Omental fat pad (tissue), 4 donors: ENCODE results near the gene INPP5F. TPM values are rescaled to one million over a fixed set of nuclear protein-coding genes. Genes with fewer than 3 reads are reported as not detected.

Source experiments
- ATAC-seq: fragments of 150-250 bp; one replicate; pipeline ENCODE4 v1.9.1; 2016; ENCODE audit warnings: mild to moderate bottlenecking, moderate library complexity; ENCODE audit not compliant: low FRiP score
- DNase-seq: peaks from one replicate; pipeline ENCODE4 v3.0.0-alpha.2; 2019; ENCODE audit warnings: low spot score
- total RNA-seq, 4 donors: library from RNA; depleted of rRNA; stranded (reverse); fragments of >200 nt; gene quantifications; one replicate each; pipeline ENCODE4 v1.1.0, GENCODE V29; 2016
- TF ChIP-seq, protein P1 (sequence below), 3 donors: fragments of 450-650 bp; IDR thresholded peaks; one replicate each; pipeline ENCODE4 v1.5.1; 2016 to 2017; ENCODE audit warnings: antibody characterized with exemption in 3 of 3, mild to moderate bottlenecking in 3 of 3, moderate library complexity in 2 of 3

The INPP5F gene
- total RNA-seq, 4 donors from 2014 or later, result 7.8 to 19.8 (median 12.3) TPM

DNA sequence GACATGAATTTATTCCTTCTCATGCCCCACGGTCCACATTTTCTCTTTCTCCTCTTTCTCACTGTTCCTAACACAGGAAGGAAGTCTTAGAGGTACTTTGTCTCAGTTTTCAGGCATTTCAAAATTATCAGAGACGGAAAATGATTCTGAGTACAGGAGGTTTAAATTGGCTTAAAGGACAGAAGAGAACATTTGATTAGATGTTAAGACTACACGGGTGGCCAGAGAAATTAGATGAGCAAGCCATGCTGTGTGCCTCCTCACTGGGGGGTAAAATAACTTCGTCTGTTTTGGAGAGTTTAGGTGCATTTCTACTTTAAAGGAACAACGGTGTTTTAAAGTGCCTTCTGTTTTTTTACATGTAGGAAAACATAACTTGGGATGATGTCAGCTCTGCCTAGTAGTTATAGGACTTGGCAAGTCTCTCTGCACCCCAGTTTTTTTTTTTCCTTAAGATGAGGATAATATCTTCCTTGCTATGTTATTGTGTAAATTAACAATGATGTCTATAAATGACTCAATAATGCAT, 79.9 kb downstream of the INPP5F start:
- TF ChIP-seq, protein P1, sequence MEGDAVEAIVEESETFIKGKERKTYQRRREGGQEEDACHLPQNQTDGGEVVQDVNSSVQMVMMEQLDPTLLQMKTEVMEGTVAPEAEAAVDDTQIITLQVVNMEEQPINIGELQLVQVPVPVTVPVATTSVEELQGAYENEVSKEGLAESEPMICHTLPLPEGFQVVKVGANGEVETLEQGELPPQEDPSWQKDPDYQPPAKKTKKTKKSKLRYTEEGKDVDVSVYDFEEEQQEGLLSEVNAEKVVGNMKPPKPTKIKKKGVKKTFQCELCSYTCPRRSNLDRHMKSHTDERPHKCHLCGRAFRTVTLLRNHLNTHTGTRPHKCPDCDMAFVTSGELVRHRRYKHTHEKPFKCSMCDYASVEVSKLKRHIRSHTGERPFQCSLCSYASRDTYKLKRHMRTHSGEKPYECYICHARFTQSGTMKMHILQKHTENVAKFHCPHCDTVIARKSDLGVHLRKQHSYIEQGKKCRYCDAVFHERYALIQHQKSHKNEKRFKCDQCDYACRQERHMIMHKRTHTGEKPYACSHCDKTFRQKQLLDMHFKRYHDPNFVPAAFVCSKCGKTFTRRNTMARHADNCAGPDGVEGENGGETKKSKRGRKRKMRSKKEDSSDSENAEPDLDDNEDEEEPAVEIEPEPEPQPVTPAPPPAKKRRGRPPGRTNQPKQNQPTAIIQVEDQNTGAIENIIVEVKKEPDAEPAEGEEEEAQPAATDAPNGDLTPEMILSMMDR (IDR thresholded peaks at IDR 0.05), result no peak
- no peak for ATAC-seq
- DNase-seq, result no peak

DNA sequence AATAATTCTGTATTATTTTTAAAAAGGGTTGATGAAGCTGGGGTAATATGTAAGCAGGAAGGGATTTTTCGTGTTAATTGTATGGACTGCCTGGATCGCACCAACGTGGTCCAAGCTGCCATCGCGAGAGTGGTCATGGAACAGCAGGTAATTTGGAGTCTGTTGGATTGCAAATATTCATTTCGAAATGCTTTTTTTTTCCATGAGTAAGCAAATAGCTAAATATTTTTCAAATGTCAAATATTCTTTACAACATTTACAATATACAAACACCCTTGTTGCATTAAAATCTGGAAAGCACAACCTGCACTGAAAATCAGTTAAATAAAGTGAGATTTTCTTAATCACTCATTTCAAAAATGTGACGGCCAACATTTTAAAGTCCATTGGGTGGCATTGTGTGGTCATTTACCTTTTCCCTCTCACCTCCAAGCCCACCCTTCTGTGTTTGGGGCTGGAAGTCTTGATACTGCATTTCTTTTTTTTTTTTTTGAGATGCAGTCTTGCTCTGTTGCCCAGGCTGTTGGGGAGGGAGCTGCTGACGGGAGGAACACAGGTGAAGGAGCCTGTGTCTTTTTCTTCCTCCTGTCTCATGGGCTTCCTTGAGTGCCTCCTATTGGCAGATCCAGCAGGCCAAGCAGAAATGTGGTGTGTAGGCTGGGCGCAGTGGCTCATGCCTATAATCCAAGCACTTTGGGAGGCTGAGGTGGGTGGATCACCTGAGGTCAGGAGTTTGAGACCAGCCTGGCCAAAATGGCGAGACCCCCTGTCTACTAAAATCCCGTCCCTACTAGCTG, 80.7 kb downstream of the INPP5F start:
- ATAC-seq (no peak), DNase-seq (no peak)
- TF ChIP-seq, protein P1 (IDR thresholded peaks at IDR 0.05), result no peak

DNA sequence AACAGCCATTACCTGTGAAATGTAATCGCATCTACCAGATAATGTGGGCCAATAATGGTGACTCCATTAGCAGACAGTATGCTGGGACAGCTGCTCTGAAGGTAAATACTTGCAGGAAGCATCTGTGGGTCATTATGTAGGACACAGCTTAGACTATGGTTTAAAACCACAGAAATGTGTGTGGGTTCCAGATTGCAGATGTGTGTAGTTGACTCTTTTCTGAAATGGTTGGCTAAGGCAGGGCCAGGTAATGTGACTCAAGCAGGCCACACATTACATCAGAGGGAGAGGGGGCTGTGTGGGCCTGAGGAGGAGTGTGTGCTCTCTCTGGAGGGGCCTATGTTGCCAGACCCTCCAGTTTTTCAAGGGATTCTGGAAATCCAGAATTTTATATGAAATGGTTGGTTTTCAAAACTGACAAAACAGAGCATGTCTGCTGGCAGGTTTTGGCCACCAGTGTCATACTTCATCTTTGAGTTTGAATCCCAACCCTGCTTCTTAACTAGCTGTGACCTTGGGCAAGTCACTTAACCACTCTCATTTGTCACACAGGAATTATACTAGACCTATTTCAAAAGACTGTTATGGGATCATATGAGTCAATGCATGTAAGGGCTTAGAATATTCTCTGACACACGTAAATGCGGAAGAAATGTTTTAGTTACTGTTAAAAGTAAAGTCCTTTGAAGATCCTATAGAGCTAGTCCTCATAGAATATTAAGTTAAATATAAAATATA, 82.3 kb downstream of the INPP5F start:
- no peak for ATAC-seq
- TF ChIP-seq, protein P1 (IDR thresholded peaks at IDR 0.05), result no peak
- DNase-seq, result no peak

DNA sequence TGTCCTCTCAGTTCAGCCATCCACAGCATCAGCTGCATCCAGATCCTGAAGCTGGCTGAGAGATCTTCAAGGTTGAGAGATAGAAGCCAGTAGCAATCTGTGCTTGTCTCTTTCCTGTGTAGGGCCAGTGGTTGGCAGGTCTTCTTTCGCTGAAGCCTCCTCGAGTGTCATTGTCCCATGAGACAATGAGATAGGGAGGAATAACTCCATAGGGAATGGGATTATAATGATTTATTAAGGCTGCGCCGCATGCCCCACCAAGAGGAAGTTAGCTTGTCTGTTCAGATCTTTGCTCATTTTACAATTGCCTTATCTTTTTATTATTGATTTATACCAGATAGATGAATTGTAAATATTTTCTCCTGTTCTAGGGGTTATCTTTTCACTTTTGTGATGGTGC, 85.3 kb downstream of the INPP5F start:
- no peak for DNase-seq
- TF ChIP-seq, protein P1 (IDR thresholded peaks at IDR 0.05), result no peak
- ATAC-seq, result no peak

DNA sequence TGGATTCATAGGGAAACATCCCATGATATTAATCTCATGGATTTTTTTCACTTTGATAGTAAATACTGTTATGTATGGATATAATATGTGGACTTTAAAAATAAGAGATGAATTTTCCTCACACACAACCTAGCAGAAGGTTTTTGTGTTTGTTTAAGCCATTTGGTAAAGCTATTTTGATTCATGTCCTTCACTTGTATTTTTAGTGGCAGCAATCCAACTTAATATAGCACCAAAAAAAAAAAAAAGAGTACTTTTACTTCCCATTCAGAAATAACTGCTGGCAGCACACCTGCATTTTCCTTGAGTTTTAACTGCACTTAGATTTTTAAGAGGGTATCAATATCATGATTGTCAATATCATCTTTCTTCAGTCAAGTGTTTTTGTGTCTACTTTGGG, 86.8 kb downstream of the INPP5F start:
- DNase-seq (no peak), ATAC-seq (no peak)
- TF ChIP-seq, protein P1 (IDR thresholded peaks at IDR 0.05), result no peak

DNA sequence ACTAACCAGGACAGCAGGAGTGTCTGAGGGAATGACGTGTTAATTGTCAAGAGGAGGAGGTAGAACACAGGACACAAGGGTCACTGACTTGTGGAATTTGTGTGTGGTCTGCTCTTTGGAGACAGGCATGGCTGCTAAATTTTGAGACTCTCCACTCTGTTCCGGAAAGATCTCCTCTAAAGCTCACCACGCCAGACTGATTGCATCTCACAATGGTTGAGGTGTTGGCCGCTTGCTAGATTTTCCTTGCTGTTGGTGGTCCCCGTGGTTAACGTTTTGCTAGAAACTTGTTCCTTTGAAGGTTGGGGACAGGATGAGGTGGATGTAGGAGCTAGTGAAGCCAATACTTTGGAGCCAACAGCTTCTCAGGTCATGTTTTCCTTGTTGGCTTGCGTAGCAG, 89.8 kb downstream of the INPP5F start:
- no peak for DNase-seq
- ATAC-seq, result no peak
- TF ChIP-seq, protein P1 (IDR thresholded peaks at IDR 0.05), result no peak
